ENCODE data around the gene PRKRA. TPM values are rescaled to one million over a fixed set of nuclear protein-coding genes. Genes with fewer than 3 reads are reported as not detected.

PRKRA gene
- total and polyA plus RNA-seq, 2 of the 8 experiments (the other 6 are each of a cell fraction or from before 2014, with no cell fraction given), result 25.4 to 60.4 TPM

DNA sequence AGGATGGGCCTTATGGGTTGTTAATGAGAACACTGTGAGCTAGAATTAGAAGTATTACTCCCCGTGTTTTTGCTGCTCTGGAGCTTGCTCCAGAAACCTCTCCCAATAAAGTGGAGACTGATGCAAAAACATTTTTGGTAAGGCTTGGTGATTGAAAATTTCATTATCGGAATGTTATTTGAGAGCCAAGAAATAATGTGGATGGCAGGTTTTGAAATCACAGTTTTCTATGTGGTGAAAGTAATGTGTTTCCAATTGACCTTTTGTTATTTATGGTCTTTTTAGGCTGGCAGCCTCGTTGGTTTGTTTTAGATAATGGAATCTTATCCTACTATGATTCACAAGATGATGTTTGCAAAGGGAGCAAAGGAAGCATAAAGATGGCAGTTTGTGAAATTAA lies 34.4 kb upstream of the PRKRA start:
- Histone ChIP-seq H3K4me2 (ENCODE audit: insufficient read depth in 1 of 2, low read depth in 2 of 2, low read length in 2 of 2) (no peak overlapping the region), H4K91ac (replicated peaks; ENCODE audit: insufficient read length, low read length) (no peak overlapping the region), H3K9me3 (ENCODE audit: insufficient read depth in 2 of 2, low read depth in 1 of 2, low read length in 1 of 2) (no peaks in the 10 kb centered on the region), H2BK5ac (ENCODE audit: low read depth, low read length) (no peak overlapping the region), H3K4me3 (ENCODE audit: extremely low read depth in 1 of 4, insufficient read depth in 2 of 4, low read depth in 3 of 4, low read length in 4 of 4) (no peak overlapping the region), H3K79me2 (ENCODE audit: control insufficient read depth in 1 of 2, insufficient read depth in 2 of 2, low read length in 2 of 2) (peaks cover 0 to 33% of the 10 kb centered on the region in 2 experiments; a peak in 2 of 4 replicates), H2BK12ac (ENCODE audit: low read depth, low read length) (no peak overlapping the region), H3K79me1 (ENCODE audit: low read depth, low read length) (peaks cover 2% of the 10 kb centered on the region; the same call in 1 of the 2 replicates), H4K5ac (ENCODE audit: insufficient read length, low read depth, low read length) (no peak overlapping the region), H3K18ac (ENCODE audit: extremely low read depth, low read length) (no peak overlapping the region), H4K20me1 (replicated peaks in 1 of 2; ENCODE audit: control insufficient read depth in 1 of 2, insufficient read depth in 2 of 2, low read length in 2 of 2) (peaks cover 2 to 3% of the 10 kb centered on the region in 2 experiments), H3K23me2 (ENCODE audit: low read depth, low read length) (peaks cover 4% of the 10 kb centered on the region; the same call in 1 of the 2 replicates), H4K8ac (ENCODE audit: extremely low read depth, insufficient read depth, low read length) (no peak overlapping the region), H3K14ac (ENCODE audit: insufficient read length) (no peak overlapping the region), H3K56ac (replicated peaks; ENCODE audit: insufficient read length, low read depth, low read length) (no peak overlapping the region), H3K36me3 (ENCODE audit: control insufficient read depth in 2 of 4, insufficient read depth in 4 of 4, low read length in 3 of 4) (no peaks in the 10 kb centered on the region), H3K27ac (ENCODE audit: low read depth, low read length) (no peak overlapping the region), H3K4ac (replicated peaks; ENCODE audit: insufficient read length, low read depth, low read length) (no peak overlapping the region), H3K27me3 (replicated peaks in 1 of 4; ENCODE audit: control insufficient read depth in 3 of 4, extremely low read depth in 1 of 4, insufficient read depth in 3 of 4, low read length in 3 of 4) (no peaks in the 10 kb centered on the region), H2BK20ac (ENCODE audit: low read length) (no peak overlapping the region), H3K9ac (replicated peaks in 1 of 4; ENCODE audit: extremely low read depth in 1 of 4, low read depth in 3 of 4, low read length in 3 of 4) (no peak overlapping the region), H2BK15ac (ENCODE audit: low read length) (no peak overlapping the region), H3K4me1 (replicated peaks in 1 of 4; ENCODE audit: control insufficient read depth in 3 of 4, insufficient read depth in 4 of 4, low read length in 3 of 4) (peaks cover 0 to 10% (median 4%) of the 10 kb centered on the region in 4 experiments; a peak in 3 of 7 replicates), H2AFZ (ENCODE audit: low read length) (no peak overlapping the region), H2AK5ac (ENCODE audit: low read depth, low read length) (no peak overlapping the region), H2BK120ac (replicated peaks; ENCODE audit: low read depth, low read length) (no peak overlapping the region), H3K23ac (ENCODE audit: insufficient read length) (no peak overlapping the region)
- 81% methylated on average over 3 of the region's 3 CpGs; no CpG with 5 or more reads in 1 of the 2 experiments for WGBS, 2 experiments (ENCODE audit: extremely low coverage in 1 of 2, insufficient coverage in 1 of 2, insufficient read length in 1 of 2, insufficient replicate concordance in 2 of 2, low coverage in 1 of 2, low lambda C conversion rate in 2 of 2, missing lambda C conversion rate in 1 of 2)
- FAIRE-seq (no peak), DNase-seq (ENCODE audit: low read depth in 1 of 2, low spot score in 2 of 2) (no peak)
- POLR2A ChIA-PET (ENCODE audit: partially characterized antibody), result no interaction called here
- CTCF ChIA-PET (ENCODE audit: partially characterized antibody), result no interaction called here
- TF ChIP-seq RBBP5 (IDR thresholded peaks at IDR 0.05; ENCODE audit: borderline replicate concordance, low read depth, low read length), result no peak
- TF ChIP-seq FOSL1 (IDR thresholded peaks at IDR 0.05; ENCODE audit: insufficient read depth, low read depth, low read length), result no peak
- no peak for TF ChIP-seq CBX8 (IDR thresholded peaks at IDR 0.05; ENCODE audit: borderline replicate concordance, low read depth, low read length)
- no peak for TF ChIP-seq NANOG (IDR thresholded peaks at IDR 0.05; ENCODE audit: insufficient read depth, low read depth, low read length, poor library complexity, severe bottlenecking)
- TF ChIP-seq EP300 (IDR thresholded peaks at IDR 0.05; ENCODE audit: borderline replicate concordance in 1 of 2, low read depth in 2 of 2, low read length in 2 of 2), result no peak
- TF ChIP-seq CEBPB (IDR thresholded peaks at IDR 0.05; ENCODE audit: low read depth, low read length), result no peak
- TF ChIP-seq CREB1 (IDR thresholded peaks at IDR 0.05), result no peak
- TF ChIP-seq BACH1 (IDR thresholded peaks at IDR 0.05; ENCODE audit: low read length), result no peak
- no peak for TF ChIP-seq RAD21 (IDR thresholded peaks at IDR 0.05 in 1 of 2, conservative IDR thresholded peaks at IDR 0.05 in 1 of 2; ENCODE audit: low read depth in 2 of 2, low read length in 2 of 2)
- no peak for TF ChIP-seq SIRT6 (IDR thresholded peaks at IDR 0.05; ENCODE audit: low read length)

Measured in H1 (cell line).